ENCODE results near the gene AFF3.

Gene AFF3

GRCh38 chr2:99857867-99858444 lies 284.4 kb downstream of the AFF3 start:
- no peak for DNase-seq (ENCODE audit: low read depth in 2 of 2)

DNA sequence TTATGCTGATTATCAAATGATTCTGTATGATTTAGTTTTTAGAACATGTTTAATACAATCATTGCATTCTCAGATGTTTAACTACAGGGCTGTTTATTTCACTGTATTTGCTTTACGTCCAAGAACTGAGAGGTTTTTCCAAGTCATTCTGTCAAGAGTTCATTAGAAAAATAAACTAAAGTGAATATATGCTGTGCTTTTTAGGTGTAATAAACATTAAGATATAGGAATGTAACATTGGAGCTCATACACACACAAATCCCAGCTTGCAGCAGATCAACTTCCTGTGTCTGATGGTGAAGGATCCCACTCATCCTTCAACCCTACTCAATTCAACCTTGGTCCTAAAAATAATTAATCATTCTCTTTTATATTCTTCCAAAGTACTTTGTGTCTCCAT lies 285.0 kb downstream of the AFF3 start:
- DNase-seq (ENCODE audit: low read depth in 2 of 2) = no peak

DNA sequence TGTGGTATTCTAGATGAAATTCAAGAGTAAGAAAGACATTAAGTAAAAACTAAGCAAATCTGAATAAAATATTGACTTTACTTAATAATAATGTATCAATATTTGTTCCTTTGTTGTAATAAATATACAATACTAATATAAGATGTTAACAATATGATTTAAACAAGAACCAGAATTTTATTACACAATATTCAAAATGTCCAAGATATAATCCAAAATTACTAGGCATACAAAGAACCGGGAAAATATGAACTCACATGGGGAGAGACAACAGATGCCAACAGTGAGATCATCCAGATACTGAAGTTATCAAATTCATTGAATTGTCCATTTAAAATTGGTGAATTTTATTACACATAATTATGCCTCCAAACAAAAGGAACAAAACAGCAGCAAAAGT lies 286.3 kb downstream of the AFF3 start:
- no peak for DNase-seq (ENCODE audit: low read depth in 2 of 2)

GRCh38 chr2:99854236-99854852 lies 288.0 kb downstream of the AFF3 start:
- no peak for DNase-seq (ENCODE audit: low read depth in 2 of 2)

GRCh38 chr2:99852956-99853355 lies 289.4 kb downstream of the AFF3 start:
- no peak for DNase-seq (ENCODE audit: low read depth in 2 of 2)

- DNase-seq (ENCODE audit: low read depth in 2 of 2) = no peak
These were observed 289.9 kb downstream of the AFF3 start for GRCh38 chr2:99852376-99852934.

DNA sequence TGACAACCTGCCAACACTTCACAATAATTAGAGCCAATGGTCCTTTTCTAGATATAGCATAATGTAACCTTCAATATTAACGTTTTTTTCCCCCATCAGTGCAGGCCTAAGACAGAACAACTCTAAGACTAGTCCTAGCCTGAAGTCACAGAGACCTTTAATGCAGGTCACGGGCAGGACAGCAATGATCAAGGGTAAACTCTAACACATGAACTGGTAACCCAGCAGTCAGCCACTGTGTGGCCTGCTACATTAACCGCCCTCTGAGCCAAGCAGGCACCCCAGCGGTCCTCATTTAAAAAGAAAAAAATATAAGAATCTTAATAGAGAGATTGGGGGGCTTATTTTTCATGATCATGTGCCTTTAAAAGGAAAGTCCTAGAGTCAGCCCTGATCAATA lies 290.6 kb downstream of the AFF3 start:
- DNase-seq (ENCODE audit: low read depth in 2 of 2) = no peak

DNA sequence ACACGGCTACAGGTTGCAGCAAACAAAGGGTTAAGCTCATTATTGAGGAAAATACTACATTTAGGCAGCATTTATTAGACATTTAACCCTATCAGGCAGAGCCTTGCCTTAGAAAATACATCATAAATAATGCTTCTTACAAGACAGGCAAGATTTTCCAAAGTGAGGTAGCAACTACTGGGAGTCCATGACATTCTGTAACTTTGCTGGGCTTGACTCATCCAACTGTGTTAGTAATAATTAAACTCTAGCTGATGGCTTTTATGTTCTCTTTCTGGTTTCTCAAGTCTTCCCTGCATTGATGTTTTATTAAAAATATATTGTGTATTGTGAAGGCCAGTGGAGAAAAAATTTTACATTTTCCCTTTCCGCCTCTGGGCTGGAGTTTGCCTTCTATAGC lies 291.3 kb downstream of the AFF3 start:
- no peak for DNase-seq (ENCODE audit: low read depth in 2 of 2)

GRCh38 chr2:99850084-99850710 lies 292.2 kb downstream of the AFF3 start:
- DNase-seq (ENCODE audit: low read depth in 2 of 2) = no peak

- no peak for DNase-seq (ENCODE audit: low read depth in 2 of 2)
These were observed 295.8 kb downstream of the AFF3 start for GRCh38 chr2:99846462-99847107.

GRCh38 chr2:99845296-99845695 lies 297.1 kb downstream of the AFF3 start:
- no peak for DNase-seq (ENCODE audit: low read depth in 2 of 2)

DNA sequence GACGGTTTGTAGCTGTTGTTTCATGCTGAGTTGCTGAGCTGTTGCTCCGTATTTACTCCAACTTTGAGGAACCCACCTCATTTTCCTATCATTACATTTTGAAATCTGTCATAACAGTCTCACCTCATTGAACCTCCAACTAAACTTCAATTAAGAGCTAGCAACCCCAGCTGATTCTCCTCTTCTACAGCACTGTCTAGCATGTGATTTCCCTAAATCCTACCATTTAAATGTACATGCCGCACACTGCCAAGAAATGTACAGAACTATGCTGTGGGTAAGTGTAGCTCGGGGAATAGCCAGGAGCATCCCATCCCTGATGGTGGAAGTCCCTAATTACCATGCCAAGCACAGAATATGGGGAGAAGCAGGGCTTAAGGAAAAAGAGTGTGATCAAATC lies 299.9 kb downstream of the AFF3 start:
- no peak for DNase-seq (ENCODE audit: low read depth in 2 of 2)

GRCh38 chr2:99841749-99842148 lies 300.6 kb downstream of the AFF3 start:
- no peak for DNase-seq (ENCODE audit: low read depth in 2 of 2)

GRCh38 chr2:99840831-99841230 lies 301.6 kb downstream of the AFF3 start:
- no peak for DNase-seq (ENCODE audit: low read depth in 2 of 2)

DNA sequence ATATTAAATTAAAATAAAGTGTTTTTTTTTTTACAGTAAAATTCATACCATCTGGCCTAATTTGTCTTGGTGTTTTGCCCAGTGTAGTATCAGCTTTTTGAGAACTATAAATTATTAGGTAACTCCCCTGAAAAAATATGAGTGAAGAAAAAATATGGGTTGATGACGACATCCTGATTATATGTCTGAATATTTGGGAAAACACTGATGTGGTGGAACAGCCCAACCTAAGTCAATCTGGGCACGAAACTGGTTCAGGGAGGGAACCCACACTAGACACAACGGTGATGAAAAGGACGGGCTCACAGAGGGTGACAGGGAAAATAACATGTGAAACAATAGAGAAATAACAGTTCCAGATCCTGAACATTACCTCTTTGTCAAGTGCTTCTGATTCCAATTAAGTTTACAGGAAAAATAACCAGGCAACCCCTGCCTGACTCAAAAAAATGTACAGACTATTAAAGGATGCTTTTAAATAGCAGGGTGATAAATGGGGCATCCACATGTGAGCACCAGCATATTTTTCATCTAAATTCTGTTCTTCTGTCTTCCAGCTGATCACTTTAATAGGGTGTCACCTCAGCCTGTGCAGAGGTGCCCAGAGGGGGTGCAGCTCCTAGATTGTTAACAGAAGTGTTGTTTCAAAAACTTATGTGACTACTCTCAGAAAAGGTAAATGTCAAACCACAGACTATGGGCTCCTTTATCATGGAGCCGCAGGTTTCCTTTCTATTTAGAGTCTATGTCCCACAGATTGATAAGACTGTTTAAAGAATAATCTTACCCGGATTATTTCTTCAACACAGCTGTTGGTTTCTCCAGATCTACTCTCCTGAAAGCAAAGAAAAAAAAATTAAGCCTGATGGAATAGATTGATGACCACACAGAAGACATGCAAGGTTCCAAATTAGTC lies 305.4 kb downstream of the AFF3 start:
- no peak for DNase-seq (ENCODE audit: low read depth in 2 of 2)

- DNase-seq (ENCODE audit: low read depth in 2 of 2) = no peak
These were observed 308.0 kb downstream of the AFF3 start for GRCh38 chr2:99834426-99834825.

DNA sequence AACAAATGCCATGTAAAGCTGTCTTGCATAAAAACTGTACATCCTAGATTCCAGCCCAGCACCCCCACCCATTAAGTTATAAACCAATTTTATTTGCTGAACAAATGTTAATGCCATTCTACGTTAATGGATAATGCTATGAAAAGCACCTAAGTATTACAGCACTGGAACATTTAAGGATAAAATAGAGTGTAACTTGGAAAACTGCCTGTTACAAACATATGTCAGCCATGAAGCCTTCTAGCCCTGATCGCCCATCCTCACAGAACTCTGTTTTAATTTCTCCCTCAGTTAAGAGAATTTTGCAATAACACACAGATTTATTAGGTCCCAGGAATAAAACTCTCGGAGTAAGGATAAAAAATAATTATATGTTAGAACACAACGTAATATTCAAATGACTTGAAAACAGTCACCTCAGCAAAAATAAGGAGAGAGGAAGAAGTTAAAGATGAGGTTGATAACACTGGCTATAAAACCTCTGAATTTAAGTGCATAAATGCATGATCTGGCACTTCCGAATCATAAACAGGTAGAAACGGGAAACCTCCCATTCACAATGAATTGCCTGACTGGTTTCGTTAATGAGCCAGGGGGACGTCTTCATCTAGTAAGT lies 308.7 kb downstream of the AFF3 start:
- no peak for DNase-seq (ENCODE audit: low read depth in 2 of 2)

- DNase-seq (ENCODE audit: low read depth in 2 of 2) = no peak
These were observed 309.5 kb downstream of the AFF3 start for GRCh38 chr2:99832926-99833325.

GRCh38 chr2:99831772-99832171 lies 310.6 kb downstream of the AFF3 start:
- DNase-seq (ENCODE audit: low read depth in 2 of 2) = no peak

DNA sequence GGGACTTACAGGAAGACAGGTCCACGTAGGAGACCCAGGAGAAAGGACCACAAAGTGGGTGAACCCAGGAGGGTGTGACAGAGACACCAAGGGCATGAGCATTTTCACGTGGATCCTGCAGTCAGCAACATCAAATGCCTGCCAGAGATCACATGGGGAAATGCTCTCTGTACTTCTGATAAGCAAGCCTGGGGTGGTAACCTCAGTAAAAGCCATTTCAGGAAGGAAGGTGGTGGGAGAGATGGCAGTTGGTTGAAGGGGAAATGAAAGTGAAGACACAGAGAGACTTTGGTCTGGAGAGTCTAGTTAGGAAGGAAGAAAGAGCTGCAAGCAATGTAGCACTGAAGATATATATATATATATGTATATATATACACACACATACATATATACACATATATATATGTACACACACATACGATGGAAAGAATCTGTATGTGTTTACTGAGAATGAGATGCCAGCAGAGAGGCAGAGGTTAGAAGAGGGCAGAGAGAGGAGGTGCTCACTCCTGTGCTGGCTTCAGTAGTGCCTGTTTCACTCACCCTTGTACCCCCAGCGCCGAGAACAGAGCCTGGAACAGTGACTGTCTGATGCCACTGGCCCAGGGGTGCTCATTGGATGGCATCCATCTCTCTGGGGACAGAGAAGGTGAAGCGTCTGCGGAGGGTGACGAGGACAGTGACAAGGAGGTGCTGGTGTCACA lies 314.9 kb downstream of the AFF3 start:
- DNase-seq (ENCODE audit: low read depth in 2 of 2) = no peak

DNA sequence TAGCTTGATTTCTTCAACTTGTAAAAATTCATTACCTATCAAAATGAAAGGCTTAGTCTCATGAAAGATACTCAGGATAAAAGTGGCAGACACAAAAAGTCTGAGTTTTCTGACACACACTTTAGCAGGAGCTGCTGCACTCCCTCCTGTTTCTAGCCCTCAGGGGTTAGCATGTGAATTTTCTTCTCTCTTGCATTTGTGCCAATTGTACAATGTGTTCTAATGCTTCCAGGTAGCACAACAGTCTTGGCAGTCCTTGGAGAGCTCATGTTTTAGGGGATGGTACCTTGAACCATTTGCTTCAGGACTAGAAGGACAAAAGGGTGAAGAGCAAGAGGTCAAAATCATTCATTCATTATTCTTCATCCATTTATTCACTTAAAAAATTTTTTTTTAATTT lies 316.8 kb downstream of the AFF3 start:
- no peak for DNase-seq (ENCODE audit: low read depth in 2 of 2)

Measured in stimulated activated CD4-positive, alpha-beta T cell treated with anti-CD3 and anti-CD28 coated beads, Interleukin-4, amount 100 ng/mL, for 48 hours (primary cell).